Upper lobe of left lung (tissue), 4 donors: ENCODE data around the gene TANGO2.

Experiments used
- CTCF ChIP-seq, 6 experiments: fragments of 450-650 bp in 4 of 6; fragments of 200-600 bp in 2 of 6; sonication (generic) in 2 of 6; IDR thresholded peaks; one replicate each; pipeline ENCODE4 v1.5.1; 2016 to 2019; ENCODE audit warnings: antibody characterized with exemption in 6 of 6
- EP300 ChIP-seq, 4 donors: sonication (generic); formaldehyde crosslinking; IDR thresholded peaks; one replicate each; pipeline ENCODE4 v1.5.1; 2017; ENCODE audit warnings: antibody characterized with exemption in 4 of 4, control low read depth in 2 of 4

GRCh38 chr22:20028855-20029549, 8.1 kb downstream of the TANGO2 start:
- TF ChIP-seq CTCF (IDR thresholded peaks at IDR 0.05), result no peak
- TF ChIP-seq EP300 (IDR thresholded peaks at IDR 0.05), result no peak
